Stimulated activated CD8-positive, alpha-beta memory T cell treated with anti-CD3 and anti-CD28 coated beads, Interleukin-2, amount 100 ng/mL, for 48 hours (primary cell): ENCODE results near the gene NAA60.
"Not testable (repeated sequence)": the region's sequence is repeated elsewhere in the genome, so short reads cannot be mapped to it uniquely, and the experiment has no call there.

Experiments used
- DNase-seq, 2 donors: peaks; one replicate each; pipeline ENCODE4 v3.0.0-alpha.2; 2020; ENCODE audit warnings: low read depth in 2 of 2

The NAA60 gene

DNA sequence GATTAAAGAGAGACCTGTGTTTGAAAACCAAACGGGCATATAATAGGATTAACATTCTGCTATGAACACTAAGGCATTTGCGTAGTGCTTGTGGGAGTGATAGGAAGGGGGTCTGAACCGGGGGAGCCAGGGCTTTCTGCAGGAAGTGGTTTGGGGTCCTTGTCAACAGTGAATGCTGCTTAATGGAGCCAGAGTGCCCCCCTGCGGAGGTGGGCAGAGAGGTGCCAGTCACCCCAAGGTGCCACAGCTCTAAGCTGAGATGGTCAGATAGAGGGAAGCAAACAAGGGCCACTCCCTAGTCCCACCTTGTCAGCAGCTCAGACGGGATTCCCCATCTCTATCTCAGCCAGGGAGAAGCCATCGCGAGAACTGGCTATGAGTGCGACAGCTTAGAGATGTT, 17.7 kb downstream of the NAA60 start:
- peak; percentile 31 to 41 for DNase-seq

DNA sequence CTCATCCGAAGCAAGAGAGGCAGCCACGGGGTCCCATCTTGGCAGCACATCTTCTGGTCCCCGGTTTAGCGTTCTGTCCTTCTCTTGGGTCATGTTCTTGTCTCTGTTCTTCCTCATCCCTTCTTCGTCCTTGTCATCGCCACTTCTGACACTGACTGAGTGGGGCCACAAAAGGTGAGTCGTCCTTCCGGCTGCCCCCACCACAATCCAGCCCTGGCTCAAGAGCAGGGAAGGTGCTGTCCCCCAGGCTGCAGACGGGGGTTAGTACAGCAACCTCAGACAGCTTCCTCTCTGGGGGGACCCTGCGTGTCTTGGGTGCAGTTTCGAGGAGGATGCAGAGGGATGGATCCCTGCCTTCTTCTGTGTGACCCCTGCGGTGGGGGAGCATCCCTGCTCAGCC, 21.8 kb downstream of the NAA60 start:
- DNase-seq = no peak

DNA sequence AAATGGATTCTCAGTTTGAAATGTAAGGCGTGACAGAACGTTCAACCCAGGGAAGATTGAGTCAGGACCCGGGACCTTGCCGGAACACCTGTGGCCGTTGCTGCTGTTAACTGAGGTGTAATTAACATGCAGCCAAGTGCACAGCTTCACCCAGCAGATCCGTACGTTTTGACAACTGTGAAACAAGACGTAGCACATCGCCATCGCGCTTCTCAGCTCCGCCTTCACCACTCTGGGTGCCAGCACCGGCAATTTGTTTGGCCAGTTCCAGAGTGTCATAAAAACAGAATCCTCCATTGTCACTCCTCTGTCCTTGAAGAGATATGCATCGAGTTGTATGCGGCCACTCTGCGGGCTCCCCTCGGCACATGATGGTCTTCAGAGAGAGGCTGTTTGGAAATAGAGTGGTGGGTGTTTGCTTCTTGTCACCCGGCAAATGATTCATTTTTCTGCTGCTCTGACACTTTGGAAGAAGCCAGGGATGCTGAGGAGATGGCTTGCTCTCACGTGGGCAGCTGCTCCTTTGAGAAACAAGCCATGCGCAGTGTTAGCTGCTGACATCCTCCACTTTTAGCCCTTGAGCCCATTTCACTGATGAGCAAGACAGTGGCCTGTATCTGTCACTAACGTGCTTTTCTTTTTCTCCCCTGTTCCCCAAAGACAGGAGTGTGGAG, 22.6 kb downstream of the NAA60 start:
- no peak for DNase-seq

DNA sequence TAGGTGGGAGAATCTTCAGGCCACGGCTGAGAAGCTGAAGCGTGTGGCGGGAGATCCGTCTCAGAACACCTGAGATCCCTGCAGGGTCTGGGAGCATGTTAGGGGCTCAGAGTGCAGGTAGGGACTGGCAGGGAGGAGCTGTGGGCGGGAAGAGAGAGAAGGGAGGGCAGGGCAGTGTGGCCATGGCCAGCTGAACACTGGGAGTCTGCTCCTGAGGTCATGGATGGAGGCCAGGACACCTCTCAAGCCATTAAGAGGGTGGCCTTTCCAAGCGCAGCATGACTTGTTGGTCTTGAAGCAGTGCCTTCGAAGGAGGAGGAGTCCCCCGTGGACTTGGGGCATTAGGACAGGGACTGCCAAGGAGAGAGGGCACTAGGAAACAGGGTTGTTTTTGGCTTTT, 23.7 kb downstream of the NAA60 start:
- DNase-seq = no peak

DNA sequence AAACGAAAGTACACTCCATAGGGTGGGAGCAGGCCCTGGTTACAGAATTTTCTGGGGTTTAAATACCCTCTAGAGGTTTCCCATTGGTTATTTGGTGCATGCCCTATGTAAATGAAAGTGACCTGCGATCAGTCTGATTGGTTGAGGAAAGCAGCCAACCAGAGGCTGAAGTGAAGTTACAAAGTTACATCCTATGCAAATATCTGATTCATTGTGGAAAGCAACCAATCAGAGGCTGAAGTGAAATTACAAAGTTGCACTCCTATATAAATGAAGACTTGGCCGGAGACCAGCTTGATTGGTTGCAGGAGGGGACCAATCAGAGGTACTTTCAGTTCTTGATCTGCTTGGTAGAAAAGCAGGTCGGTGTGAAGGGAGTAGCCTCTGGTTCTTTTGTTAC, 24.4 kb downstream of the NAA60 start:
- DNase-seq = no peak

DNA sequence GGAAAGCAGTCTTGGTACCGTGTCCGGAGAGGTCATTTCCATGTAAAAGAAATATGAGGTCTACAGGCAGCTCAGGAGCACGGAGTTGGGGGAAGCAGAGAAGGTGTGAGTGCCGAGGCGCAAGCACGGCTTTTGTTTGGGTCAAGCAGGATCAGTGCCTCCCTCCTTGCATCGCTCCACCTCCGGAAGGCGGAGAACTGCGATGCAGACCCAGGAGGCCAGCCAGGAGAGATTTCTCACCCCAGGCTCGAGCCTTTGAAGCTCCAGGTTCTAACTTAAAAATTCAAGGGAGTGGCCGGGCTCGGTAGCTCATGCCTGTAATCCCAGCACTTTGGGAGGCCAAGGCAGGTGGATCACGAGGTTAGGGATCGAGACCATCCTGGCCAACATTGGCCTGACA, 25.0 kb downstream of the NAA60 start:
- no peak for DNase-seq

DNA sequence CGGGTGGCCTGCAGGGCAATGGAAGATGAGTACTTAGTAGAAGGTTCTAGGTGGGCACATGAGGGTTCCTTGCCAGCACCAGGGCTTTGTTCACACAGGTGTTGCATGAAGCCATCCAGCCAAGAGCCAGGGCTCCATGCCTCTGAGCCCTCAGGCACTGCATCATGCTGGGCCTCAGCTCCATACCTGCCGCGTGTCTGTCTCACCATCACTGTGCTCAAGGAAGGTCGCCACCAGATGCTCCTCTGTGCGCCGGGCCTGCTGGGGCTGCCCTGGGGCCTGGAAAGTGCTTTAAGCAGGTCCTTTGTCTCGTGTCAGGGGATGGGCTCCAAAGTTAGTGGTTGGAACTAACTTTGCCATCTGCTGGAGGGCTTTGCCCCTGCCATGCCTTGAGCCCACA, 26.3 kb downstream of the NAA60 start:
- DNase-seq = no peak

DNA sequence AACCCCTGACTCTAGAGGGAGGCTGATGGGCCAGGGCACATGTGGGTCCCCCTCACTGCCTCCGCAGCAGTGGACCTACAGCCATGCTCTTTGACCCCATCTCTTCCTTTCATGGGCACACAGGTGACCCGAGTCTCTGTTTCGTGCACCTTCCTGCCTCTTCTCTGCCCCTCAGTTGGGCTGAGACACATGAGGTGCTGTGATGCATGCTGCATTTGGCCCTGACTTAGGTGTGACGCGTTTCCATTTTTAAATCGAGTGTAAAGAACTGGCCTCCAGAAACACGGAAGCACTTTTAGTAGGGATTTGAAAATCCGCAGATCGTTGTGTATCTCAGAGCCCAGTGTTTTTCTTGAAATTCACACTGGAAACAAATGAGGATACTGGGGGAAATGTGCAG, 27.2 kb downstream of the NAA60 start:
- no peak for DNase-seq

DNA sequence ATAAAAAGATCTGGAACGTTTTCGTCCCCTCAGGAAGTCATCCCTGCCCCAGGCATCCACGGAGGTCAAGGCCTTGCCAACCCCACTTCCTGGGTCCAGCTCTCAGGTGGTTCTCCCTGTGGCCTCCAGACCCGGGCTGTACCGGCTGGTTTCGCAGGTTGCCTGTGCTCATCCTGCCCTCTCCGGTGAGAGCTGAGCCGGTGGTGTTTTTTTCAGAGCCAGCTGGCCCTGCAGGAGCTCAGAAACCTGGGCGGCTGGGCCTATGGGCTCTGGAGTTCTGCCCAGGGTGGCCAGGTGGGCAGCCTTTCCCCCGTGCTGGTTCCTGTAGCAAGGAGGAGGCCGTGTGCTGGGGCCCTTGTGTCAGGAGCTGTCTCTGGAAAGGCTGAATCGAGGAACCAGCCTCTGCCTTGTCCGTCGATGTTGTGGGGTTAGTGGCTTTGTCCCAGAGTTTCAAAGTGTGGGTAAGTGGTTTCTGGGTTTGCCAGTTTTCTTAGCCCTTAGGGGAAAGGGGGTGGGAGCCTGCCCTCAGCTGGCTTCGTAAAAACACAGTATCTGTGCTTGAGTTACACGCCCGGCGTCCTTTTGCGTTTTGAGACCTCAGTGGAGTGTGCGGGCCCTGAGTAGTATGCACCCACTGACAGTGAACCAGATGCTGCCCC, 28.2 kb downstream of the NAA60 start:
- no peak for DNase-seq

DNA sequence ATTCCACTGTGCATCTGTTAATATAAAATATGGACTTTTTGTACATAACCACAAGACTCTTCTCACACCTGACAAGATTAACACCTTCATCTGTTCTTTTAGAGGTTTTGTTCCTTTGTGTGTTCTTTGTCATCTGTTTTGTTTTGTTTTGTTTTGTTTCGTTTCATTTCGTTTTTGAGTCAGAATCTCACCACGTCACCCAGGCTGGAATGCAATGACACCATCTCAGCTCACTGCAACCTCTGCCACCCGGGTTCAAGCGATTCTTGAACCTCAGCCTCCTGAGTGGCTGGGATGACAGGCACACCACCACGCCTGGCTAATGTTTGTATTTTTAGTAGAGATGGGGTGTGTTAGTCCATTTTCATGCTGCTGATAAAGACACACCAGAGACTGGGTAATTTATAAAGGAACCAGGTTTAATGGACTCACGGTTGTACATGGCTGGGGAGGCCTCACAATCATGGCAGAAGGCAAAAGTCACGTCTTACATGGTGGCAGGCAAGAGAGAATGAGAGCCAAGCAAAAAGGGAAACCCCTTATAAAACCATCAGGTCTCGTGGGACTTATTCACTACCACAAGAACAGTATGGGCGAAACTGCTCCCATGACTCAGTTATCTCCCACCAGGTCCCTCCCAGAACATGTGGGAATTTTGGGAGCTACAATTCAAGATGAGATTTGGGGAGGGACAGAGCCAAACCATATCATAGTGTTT, 29.6 kb downstream of the NAA60 start:
- DNase-seq = no peak

DNA sequence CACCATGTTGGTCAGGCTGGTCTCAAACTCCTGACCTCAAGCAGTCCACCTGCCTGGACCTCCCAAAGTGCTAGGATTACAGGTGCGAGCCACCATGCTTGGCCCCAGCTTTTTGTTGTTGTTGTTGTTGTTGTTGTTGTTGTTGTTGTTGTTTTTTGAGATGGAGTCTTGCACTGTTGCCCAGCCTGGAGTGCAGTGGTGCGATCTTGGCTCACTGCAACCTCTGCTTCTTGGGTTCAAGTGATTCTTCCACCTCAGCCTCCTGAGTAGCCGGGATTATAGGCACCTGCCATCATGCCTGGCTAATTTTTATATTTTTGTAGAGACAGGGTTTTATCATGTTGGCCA, 30.1 kb downstream of the NAA60 start:
- not testable (repeated sequence) for DNase-seq

DNA sequence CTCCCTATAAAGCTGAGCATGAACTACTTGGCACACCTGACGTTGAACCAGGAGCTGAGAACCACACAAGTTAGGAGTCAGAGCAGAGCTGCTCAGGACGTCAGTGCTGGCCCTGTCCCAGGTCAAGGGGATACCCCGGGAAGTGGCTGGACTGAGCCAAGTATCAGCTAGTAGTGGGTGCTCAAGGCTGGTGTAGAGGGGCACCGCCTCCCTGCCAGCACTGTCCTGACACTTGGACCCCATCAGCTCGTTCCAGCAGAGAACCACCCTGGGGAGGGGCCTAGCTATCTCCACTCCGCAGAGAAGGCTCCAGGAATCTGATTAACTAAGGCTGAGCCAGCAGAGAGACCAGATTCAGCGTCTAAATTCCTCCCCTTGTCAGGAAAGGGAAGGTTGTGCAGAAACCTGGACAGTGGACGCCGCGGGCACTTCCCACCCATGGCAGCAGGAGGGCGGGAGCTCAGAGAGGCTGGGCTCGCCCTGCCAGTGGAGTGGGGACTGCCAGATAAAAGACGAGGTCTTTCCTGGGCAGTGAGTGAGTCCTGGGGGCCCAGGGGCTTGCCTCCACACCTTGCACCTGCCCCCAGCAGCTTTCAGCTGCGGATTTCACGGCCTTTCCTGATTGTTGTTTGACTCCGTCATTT, 30.8 kb downstream of the NAA60 start:
- DNase-seq = no peak

DNA sequence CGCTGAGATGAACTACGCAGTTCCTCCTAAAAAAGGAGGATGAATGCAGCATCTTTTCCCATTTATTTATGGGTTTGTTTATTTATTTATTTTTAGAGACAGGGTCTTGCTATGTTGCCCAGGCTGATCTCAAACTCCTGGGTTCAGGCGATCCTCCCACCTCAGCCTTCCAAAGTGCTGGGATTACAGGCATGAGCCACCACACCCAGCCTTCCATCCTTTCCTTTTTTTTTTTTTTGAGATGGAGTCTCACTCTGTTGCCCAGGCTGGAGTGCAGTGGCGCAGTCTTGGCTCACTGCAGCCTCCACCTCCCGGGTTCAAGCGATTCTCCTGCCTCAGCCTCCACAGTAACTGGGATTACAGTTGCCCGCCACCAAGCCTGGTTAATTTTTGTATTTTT, 31.4 kb downstream of the NAA60 start:
- DNase-seq = not testable (repeated sequence)

DNA sequence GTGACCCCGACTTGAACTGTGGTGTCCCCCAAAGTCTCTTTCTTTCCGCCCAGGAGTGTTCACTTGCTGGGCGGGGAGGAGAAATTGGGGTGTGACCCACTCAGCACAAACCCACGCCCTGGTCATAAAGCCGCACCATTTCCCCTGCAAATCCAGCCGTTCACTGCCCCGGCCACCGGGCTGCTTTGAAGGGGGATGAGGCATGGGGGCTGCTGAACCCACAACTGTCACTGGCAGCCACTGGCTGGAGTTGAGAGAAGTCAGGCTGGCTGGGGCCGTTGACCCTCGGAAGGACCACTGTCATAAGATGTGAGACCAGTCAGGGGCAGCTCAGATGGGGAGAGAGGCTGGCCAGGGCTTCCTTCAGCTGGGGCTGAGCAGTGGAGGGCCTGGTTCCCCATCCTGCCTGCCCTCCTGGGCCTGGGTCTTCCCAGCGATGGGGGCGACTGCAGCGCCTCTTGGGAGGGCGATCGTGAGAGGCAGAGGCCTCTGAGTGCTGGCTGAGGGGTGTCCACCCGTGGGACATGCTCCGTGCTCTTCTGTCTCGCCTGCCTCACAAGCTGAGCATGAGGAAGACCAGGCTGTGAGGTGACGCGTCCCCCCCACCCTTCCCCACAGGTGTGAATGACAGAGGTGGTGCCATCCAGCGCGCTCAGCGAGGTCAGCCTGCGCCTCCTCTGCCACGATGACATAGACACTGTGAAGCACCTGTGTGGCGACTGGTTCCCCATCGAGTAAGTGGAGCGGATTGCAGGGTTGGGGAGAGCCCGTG, 32.3 kb downstream of the NAA60 start:
- no peak for DNase-seq

DNA sequence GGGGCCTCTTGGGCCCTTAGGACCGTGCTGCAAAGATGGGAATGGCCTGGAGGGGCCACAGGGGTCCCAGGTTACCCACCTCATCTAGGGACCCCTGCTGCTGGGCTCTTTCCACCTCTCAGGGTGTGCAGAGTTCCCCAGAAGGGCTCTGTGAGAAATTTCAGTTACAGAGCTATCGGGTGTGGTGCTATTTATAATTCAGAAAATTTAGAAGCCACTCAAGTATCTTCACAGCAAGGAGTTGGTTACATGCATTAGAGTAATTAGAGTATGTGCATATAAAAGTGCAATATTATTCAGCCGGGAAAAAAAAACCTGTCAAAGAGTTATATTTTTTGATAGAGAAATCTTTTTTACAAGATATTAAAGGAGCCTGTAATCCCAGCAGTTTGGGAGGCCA, 32.9 kb downstream of the NAA60 start:
- no peak for DNase-seq

DNA sequence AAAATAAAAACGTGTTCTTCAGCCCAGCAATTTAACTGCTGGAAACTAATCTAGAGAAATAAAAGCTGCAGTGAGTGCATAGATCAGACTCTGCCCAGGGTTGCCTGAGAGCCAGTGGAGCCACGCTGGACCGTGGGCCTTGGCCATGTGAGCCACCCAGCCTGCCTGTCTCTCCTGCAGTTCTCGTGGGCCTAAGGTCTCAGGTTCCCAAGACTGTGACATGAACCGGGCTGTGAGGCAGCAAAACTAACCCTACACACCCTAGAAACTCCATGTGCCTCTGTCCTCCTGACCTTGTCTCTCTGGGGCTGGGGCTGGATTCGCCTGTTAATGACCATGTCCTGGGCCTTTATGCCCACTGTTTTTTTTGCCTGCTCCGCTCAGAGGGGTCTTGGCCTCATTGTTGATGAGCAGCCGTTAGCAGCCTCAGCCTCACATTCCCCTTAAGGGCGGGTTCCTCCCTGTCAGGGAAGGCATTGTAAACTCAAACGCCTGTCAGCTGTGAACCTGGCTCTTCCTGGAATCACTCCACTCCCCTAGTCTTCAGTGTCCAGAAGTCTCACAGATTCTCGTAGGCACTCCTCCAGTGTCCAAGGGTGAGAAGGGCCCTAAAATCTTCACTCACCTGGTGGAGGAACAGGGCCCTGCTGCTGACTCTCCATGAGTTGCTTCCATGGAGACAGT, 34.9 kb downstream of the NAA60 start:
- no peak for DNase-seq

DNA sequence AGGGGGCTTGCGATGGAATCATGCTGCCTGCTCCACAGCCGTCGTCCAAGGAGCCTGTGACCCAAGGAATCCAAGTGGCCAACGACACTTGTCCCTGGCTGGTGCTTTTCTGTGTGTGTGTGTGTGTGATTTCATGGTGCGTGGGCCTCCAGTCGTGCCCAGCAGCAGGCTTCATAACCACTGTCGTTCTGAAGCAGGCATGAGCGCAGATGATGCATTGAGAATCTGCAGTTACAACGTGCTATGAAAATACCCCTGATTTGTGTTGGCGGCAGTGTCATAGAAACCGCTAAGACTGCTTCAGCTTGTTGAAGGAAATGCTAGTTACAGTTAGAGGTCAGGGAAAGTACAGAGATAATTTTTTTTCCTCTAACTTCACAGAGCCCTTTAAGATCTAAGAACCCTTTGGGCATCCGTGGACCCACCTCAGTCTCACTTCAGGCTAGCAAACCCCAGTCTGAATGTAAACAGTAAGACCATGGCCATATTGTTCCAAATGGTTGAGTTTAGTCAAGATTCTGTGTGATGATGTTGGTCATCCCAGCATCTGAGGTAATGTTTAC, 36.3 kb downstream of the NAA60 start:
- no peak for DNase-seq

DNA sequence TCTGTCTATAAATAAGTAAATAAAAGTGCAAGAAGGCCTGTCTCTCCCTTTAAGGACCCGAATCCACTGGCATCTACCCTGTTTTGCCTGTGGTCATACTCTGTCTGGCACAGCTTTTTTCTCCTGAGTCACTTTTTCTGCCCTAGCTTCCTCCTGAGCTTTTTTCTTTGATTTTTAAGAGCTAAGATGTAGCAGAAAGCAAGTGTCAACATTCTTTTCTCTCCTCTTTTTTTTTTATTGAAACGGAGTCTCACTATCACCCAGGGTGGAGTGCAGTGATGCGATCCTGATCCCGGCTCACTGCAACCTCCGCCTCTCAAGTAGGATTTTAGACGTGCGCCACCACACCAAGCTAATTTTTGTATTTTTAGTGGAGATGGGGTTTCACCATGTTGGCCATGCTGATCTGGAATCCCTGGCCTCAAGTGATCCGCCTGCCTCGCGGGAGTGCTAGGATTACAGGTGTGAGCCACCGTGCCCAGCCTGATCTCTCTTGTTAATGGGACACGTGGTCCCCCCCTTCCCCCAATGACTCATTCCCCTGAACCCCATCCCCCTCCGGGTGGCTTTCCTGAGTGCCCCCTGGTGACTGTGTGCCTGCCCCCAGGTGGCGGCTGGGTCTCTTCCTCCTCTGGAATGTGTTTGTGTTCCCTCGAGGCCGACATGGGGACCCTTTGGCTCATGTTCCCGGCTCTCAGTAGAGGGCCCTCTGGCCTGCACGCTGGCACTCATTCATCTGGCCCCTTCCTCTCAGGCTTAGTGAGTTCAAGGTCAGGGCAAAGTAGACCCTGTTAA, 37.6 kb downstream of the NAA60 start:
- no peak for DNase-seq

DNA sequence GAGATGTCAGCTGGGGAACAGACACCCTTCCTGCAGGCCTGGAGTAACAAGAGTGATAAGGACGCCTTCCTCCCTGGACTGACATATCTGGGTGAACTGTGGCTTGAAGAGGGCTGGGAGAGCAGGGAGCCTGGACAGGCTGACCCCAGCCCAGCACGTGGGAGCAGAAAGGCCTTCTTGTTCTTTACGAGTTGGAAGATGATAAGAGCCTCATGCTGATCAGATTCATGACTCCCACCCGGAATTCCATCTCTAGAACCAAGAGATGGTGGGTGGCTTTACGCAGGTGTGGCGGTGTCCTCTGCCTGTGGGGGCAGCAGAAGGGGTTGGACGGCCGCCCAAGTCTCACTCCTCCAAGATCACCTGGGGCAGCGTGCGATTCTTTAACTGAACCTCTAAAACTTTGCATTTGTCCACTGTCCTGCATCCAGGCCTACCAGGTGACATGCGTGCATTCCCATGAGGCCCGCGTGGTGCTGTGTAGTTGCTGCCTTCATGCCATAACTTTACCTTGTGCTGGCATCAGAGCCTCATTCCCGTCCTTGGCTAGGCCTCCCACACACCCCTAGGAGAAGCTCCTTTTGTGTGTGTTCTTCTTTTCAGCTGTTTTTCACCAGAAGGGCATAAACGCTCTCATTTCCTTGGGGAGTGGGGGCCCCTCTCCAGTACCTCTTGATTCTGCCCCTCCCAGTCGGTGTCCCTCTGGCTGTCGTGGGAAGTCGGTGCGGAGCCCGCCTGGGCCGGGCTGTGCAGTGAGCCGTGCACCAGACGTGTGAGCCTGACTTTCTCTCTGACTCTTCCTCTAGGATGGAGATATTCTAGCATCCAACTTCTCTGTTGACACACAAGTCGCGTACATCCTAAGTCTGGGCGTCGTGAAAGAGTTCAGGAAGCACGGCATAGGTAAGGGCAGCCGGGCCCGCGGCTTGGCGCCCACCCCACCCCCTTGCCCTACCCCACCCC, 38.5 kb downstream of the NAA60 start:
- no peak for DNase-seq
